RPMI7951 (cell line): Measurements from ENCODE around the gene DENND1A. TPM values are rescaled to one million over a fixed set of nuclear protein-coding genes. Genes with fewer than 3 reads are reported as not detected.
"Not testable (repeated sequence)": the region's sequence is repeated elsewhere in the genome, so short reads cannot be mapped to it uniquely, and the experiment has no call there.

Source experiments
- DNase-seq: peaks from one replicate; pipeline ENCODE4 v3.0.0-alpha.2; 2012; ENCODE audit warnings: low read depth
- total RNA-seq: library from RNA; depleted of rRNA; stranded (reverse); fragments of >200 nt; shearing (Covaris generic); gene quantifications from 2 replicates; pipeline ENCODE4 v1.2.3, GENCODE V29; 2014

The DENND1A gene
- total RNA-seq, 1 experiment from 2014 or later = 24.0 TPM

- no peak for DNase-seq
Observed at GRCh38 chr9:123412171-123412820, 517.6 kb downstream of the DENND1A start.

GRCh38 chr9:123411636-123412035 is 518.3 kb downstream of the DENND1A start:
- DNase-seq = no peak

GRCh38 chr9:123411191-123411590 is 518.7 kb downstream of the DENND1A start:
- DNase-seq = no peak

GRCh38 chr9:123410281-123410910 is 519.5 kb downstream of the DENND1A start:
- DNase-seq = no peak

GRCh38 chr9:123408313-123409262 is 521.3 kb downstream of the DENND1A start:
- DNase-seq = no peak

GRCh38 chr9:123407217-123407851 is 522.6 kb downstream of the DENND1A start:
- DNase-seq = no peak

- no peak for DNase-seq
Observed at GRCh38 chr9:123406691-123407216, 523.2 kb downstream of the DENND1A start.

GRCh38 chr9:123406016-123406415 is 523.9 kb downstream of the DENND1A start:
- DNase-seq = no peak

- no peak for DNase-seq
Observed at GRCh38 chr9:123402981-123403509, 526.9 kb downstream of the DENND1A start.

- DNase-seq = peak; percentile 18
Observed at GRCh38 chr9:123401879-123402513, 527.9 kb downstream of the DENND1A start.

- DNase-seq = no peak
Observed at GRCh38 chr9:123400926-123401503, 528.9 kb downstream of the DENND1A start.

- no peak for DNase-seq
Observed at GRCh38 chr9:123399803-123400378, 530.0 kb downstream of the DENND1A start.

GRCh38 chr9:123398938-123399337 is 531.0 kb downstream of the DENND1A start:
- DNase-seq = not testable (repeated sequence)

GRCh38 chr9:123397975-123398374 is 532.0 kb downstream of the DENND1A start:
- no peak for DNase-seq

- no peak for DNase-seq
Observed at GRCh38 chr9:123395689-123396511, 534.0 kb downstream of the DENND1A start.

GRCh38 chr9:123395276-123395688 is 534.6 kb downstream of the DENND1A start:
- DNase-seq = no peak

- DNase-seq = no peak
Observed at GRCh38 chr9:123394291-123395235, 535.4 kb downstream of the DENND1A start.

- DNase-seq = no peak
Observed at GRCh38 chr9:123392802-123393201, 537.1 kb downstream of the DENND1A start.
